KOPT-K1 (cell line): ENCODE data around the gene CARMIL1.

ENCODE experiments used
- H3K27ac ChIP-seq: fragments of 200-600 bp; sonication (generic); 2 replicates; pipeline ENCODE4 v1.5.1; 2016; ENCODE audit warnings: antibody characterized with exemption, mild to moderate bottlenecking, low read depth, low read length; ENCODE audit not compliant: poor library complexity, severe bottlenecking
- H3K36me3 ChIP-seq: fragments of 200-600 bp; sonication (generic); 2 replicates; pipeline ENCODE4 v1.5.1; 2017; ENCODE audit warnings: antibody characterized with exemption, mild to moderate bottlenecking, low read length, moderate library complexity; ENCODE audit not compliant: insufficient read depth
- H3K9me3 ChIP-seq: fragments of 200-600 bp; sonication (generic); 2 replicates; pipeline ENCODE4 v1.5.1; 2017; ENCODE audit warnings: antibody characterized with exemption, low read length, mild to moderate bottlenecking; ENCODE audit not compliant: insufficient read depth, poor library complexity, severe bottlenecking

The CARMIL1 gene

DNA sequence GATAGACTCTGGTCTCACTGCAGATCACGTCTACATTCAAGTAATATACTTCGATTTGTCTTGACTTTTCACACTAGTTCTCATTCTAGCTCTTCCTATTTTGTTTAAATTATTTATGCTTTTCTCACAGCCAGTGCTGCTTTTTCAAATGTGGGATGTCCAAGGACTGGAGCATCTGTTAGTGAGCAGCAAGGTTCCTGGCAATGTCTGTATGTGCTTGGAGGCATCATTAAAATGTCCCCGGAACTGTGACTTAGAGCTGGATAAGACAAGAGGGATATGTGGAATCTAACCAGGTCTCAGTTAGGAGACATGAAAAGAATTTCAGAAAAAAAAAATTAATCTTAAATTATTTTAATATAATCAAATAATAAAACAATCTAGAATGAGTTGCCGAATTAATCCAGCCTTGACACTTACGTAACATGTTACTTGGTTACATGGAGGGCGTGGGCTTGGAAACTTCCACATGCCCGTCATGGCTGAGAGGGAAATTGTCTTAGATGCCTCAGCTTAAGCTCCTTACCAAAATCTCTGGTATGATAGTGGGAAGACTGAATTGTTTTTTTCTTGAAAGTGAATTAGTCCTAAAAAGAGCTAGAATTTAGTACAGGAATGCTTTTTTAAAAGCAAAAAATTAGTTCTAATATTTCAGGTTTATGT, 21.4 kb upstream of the CARMIL1 start:
- no peak overlapping the region for H3K27ac ChIP-seq
- no peaks in the 10 kb centered on the region for H3K9me3 ChIP-seq
- H3K36me3 ChIP-seq = no peaks in the 10 kb centered on the region

DNA sequence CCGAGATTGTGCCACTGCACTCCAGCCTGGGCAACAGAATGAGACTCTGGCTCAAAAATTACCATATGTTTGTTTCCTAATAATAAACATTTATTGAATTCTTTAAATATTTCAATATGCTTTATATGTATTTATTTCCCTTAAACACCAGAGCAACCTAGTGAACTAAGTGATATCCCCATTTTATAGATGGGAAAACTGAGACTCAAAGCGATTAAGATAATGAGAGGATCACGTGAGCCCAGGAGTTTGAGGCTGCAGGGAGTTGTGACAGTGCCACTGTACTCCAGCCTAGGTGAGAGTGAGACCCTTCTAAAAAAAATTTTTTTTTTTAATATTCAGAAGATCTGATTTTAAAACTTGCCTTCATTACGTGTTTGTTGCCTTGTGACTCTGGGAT, 19.4 kb upstream of the CARMIL1 start:
- no peaks in the 10 kb centered on the region for H3K36me3 ChIP-seq
- no peak overlapping the region for H3K27ac ChIP-seq
- no peaks in the 10 kb centered on the region for H3K9me3 ChIP-seq

DNA sequence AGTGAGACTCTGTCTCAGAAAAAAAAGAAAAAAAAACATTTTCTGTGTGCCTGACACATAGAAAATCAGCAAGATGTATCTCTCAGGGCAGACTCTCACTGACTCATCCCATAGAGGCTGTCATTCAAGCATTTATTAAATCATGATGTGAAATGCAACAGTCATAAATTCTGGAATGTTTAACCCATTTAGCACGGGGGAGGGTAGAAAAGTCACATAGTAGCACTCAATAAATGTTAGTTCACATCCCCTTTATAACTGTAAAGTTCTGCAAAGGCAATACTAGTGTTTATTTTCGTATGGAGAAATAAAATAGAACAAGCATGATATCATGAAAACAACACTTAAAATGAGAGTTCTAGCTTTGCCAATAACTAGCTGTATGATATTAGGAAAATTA, 15.5 kb upstream of the CARMIL1 start:
- no peak overlapping the region for H3K27ac ChIP-seq

DNA sequence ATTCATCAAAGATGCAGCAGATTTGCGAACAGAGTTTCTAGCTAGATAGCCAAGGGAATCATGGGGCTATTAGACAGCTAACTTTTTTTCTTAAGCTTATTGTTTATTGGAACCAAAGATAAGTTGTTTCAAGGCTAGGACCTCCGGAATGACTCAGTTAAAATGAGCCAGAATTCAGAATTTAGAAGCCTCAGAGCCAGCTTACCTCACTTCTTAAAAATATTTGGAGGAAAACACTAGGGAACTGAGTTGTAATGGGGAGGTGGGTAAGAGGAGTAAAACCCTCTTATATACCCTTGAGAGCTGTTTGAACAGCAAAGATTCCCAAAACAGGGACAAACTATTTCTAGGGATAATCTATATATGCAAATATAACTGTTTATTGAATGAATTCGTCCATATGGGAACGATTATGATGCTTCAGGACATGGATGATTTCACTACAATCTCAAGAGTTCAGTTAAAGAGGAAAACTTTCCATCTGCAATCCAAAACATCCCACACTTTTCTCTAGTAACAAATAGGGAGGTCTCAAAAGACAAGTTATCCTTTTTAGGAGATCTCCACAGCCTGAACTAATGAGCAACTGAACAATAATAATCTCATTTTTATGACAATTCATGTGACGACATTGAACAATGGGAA, 12.6 kb upstream of the CARMIL1 start:
- H3K9me3 ChIP-seq = no peaks in the 10 kb centered on the region
- no peaks in the 10 kb centered on the region for H3K36me3 ChIP-seq
- H3K27ac ChIP-seq = no peak overlapping the region

More for the DNA sequence above, 15.5 kb upstream of the CARMIL1 start:
- Histone ChIP-seq H3K9me3 (no peaks in the 10 kb centered on the region), H3K36me3 (no peaks in the 10 kb centered on the region)

DNA sequence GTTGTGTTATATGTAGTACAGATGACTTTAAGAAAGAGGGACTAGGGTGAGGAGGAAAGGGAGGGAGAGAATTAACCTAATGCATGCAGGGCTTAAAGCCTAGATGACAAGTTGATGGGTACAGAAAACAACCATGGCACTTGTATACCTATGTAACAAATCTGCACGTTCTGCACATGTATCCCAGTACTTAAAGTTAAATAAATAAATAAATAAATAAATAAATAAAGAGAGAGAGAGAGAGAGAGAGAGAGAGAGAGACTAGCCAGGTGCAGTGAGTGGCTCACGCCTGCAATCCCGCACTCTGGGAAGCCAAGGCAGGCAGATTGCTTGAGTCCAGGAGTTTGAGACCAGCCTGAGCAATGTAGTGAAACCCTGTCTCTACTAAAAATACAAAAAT, 11.5 kb upstream of the CARMIL1 start:
- Histone ChIP-seq H3K36me3 (no peaks in the 10 kb centered on the region), H3K27ac (no peak overlapping the region), H3K9me3 (no peaks in the 10 kb centered on the region)

DNA sequence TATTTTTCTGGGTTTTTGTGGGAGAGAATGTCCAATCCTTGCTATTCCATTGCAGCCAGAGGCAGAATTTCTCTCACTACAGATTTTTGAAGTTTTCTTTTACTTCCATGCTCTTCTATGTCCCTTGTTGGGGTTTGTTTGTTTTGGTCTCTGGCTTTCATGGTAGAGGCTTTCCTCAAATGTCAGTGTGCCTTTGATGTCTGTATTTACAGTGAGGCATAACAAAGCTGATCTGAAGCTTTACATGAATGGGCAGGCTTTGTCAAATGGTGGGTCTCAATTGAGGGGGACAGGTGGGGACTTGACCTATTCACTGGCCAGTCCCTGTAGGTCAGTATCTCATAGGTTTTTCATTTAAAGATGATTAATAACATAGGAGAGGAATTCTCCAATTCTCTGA, 8.6 kb upstream of the CARMIL1 start:
- H3K9me3 ChIP-seq = no peaks in the 10 kb centered on the region
- no peak overlapping the region for H3K27ac ChIP-seq
- H3K36me3 ChIP-seq = no peaks in the 10 kb centered on the region

DNA sequence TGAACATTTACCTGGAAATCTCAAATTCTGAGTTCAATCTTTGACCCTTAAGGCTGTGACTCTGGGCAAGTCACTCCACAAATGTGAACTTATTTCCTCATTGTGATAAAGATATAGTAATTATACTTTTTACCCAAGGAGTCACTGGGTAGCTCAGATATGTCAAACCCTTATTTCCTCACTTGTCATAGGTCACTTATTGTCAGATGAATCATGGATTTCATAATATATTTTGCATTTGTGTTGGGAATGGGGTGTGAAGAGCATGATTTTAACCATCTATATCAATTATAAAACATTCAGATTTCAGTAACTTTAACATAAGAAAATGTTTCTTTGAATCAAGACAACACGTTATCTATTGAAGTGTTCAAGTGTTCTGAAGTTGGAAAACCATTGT, 3.7 kb upstream of the CARMIL1 start:
- no peak overlapping the region for H3K27ac ChIP-seq

DNA sequence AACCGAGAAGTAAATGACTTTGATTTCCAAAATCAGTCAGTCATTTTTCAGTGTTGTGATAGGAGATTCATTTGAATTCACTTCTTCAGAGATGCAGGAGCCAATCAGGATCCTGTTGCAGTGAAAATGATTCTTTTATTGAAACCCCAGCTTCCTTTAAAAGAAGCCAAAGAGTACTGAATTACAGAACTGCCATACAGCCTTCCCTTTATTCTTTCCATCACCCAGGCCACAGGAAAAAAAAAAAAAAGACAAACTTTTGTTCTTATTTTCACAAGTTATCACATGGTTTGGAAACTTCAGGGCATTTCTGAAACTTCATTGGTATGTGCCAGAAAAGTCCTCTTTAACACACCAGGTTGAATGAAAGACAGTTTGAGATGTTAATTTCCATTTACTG, 1.8 kb upstream of the CARMIL1 start:
- no peak overlapping the region for H3K27ac ChIP-seq
- no peaks in the 10 kb centered on the region for H3K36me3 ChIP-seq
- H3K9me3 ChIP-seq = no peaks in the 10 kb centered on the region

More for the DNA sequence above, 3.7 kb upstream of the CARMIL1 start:
- Histone ChIP-seq H3K36me3 (no peaks in the 10 kb centered on the region), H3K9me3 (no peaks in the 10 kb centered on the region)

DNA sequence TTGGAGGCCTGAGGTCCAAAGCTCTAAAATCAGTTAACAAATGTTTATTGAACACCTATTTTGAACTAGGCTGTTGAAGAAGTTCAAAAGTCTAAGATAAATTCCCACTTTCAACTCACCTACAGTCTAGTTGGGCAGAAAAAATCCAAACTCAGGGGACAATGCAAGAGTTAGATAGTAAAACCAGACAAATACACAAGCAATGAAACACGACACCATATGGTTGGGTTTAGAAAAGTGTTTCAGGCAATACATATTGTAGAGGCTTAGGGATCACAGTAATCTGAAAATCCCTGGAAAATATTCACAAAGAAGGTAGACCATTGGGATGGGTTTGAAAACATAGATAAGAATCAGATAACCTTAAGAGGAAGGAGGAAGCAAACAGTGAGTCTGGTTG, 1.3 kb upstream of the CARMIL1 start:
- H3K9me3 ChIP-seq = no peaks in the 10 kb centered on the region
- no peak overlapping the region for H3K27ac ChIP-seq
- no peaks in the 10 kb centered on the region for H3K36me3 ChIP-seq

DNA sequence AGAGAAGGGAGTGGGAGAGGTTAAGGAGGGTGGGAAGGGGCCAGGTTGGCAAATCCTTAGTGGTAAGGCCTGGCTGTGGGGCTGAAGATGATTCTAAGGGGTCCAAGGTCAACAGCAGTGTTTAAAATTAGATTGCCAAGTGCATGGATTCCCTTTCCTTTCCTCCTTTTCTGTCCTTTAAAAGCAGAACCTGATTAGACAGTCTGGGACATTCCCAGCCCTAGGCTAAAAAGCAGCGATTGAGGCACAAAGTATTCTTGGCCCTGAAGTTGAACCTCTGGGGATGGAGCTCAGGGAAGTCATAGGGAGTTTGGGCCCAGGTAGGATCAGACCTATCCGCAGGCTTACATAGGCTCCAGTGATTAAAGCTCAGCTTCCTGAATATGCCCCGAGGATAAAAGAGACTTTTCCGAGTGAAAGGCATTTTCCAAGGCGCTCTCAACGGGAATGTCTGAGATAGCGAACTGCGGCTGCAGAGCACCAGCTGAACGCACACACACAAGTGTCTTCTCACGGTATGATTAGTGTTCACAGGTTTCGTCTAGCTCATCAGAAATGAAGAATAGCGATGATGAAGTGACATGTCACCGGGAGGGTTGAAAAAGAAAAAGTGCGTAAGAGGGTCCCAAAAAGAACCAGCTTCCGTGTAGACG, 787 bp upstream of the CARMIL1 start:
- Histone ChIP-seq H3K9me3 (no peaks in the 10 kb centered on the region), H3K36me3 (no peaks in the 10 kb centered on the region), H3K27ac (no peak overlapping the region)

DNA sequence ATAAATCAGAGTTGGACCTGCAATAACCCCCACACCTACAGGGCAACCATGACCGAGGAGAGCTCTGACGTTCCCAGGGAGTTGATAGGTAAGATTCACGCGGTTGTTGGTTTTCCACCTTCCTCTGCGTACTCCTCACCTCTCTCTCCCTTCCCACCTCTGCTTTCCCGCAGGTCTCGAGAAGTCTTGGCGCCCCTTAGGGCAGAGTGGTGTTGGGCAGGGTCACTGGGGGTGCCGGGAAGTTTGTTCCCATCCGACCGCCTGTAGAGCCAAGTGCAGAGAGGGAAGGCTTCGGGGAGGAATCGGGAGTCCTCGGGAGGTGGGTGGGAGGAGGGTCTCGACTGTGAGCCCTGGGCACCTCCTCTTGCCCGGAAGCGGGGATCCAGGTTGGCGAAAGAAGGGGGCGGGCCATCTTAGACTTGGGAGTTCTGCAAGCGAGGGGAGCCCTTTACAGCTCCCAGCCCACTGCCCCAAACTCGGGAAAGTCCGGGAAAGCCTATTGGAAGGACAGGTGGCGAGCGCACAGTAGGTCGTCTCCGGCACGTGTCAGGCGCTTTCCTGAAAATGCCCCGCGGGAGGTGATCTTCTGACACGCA, 672 bp downstream of the CARMIL1 start:
- no peaks in the 10 kb centered on the region for H3K9me3 ChIP-seq
- no peaks in the 10 kb centered on the region for H3K36me3 ChIP-seq
- H3K27ac ChIP-seq = no peak overlapping the region

DNA sequence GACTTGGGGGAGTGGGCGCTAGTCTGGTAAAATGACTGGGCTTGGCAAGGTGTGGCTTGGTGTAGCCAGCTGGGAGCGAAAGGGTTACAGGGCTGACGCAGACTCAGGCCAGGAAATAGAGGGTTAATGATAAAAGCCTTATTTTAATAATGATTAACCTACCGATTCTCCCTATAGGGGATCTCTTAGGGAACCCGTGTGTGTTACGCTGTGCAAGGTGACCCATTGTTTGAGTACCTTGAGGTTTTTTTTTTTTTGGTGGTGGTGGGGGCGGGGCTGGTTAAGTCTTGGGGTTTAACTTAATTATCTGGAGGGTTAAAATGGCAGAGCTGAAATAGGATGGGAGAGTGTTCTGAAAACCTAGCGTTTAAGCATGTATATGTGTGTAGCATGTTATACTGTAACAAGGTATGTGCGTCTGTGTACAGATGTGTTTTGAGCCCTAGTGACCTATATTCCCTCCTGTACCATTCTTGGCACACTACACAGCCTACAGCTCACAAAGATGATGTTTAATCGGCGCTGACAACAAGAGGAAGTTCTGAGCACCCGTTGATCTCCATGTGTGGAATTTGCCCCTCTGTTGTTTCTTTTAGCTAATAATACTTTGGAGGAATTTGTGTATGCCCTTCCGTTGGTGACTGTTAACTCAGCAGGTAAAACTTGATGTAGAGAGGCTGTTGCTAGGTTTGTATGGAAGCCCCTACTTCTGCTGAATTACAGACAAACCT, 1.3 kb downstream of the CARMIL1 start:
- Histone ChIP-seq H3K27ac (no peak overlapping the region), H3K9me3 (no peaks in the 10 kb centered on the region), H3K36me3 (no peaks in the 10 kb centered on the region)

DNA sequence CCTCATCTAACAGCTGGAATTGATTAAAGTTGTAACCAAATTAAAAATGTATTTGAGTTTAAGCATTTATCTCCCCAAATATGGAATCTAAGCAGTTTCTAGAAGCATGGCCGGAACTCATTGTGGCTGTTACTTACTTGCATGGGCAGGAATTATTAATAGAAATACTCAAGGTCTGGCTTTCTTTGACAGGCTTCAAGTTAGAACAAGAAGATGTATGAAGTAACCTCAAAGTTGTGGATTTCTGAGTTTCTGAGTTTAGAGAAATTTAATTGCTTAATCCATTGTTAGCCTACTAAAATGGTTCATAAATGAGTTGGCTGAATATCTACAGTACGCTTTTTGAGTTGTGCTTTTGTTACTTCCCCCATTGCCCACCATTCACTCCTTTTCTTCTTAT, 7.7 kb downstream of the CARMIL1 start:
- no peaks in the 10 kb centered on the region for H3K9me3 ChIP-seq
- no peaks in the 10 kb centered on the region for H3K36me3 ChIP-seq
- no peak overlapping the region for H3K27ac ChIP-seq

DNA sequence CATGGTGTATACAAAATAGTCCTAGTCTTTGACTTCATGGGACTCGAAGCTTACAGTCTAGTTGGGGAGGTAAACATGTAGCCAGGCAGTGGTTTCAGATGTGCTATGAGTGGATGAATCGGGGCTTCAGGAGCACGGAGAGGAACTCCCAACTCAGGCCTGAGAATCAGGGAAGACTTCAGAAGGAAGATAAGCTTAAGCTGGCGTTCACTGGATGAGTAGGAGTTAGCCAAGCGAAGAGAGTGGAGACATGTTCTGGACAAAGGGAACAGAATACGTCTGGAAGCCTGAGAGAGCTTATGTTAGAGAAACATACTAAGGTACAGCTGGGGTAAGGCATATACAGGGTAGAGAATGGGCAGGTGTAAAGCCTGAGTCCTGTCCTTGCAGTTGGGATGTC, 8.8 kb downstream of the CARMIL1 start:
- Histone ChIP-seq H3K36me3 (no peaks in the 10 kb centered on the region), H3K9me3 (no peaks in the 10 kb centered on the region), H3K27ac (no peak overlapping the region)

DNA sequence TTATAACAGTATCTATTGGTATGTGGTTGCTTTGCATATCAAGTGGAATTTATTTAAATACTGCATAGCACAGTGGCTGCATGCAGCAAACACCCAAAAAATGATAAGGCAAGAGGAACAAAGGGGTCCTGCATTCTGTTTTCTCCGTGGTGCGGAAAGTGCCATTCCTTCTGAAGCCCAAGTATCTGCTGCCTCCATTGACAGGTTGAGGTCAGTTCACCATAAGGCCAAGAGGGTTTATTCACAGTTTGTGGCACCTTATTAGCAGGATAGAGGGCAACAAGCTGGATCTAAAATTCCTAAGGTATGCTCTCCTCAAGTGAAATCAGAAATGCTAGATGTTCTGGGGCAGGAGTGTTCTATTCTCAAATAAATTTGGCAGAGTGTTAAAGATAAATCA, 9.3 kb downstream of the CARMIL1 start:
- Histone ChIP-seq H3K9me3 (no peaks in the 10 kb centered on the region), H3K27ac (no peak overlapping the region), H3K36me3 (no peaks in the 10 kb centered on the region)
